ENCODE results near the gene DNAI1.

DNA sequence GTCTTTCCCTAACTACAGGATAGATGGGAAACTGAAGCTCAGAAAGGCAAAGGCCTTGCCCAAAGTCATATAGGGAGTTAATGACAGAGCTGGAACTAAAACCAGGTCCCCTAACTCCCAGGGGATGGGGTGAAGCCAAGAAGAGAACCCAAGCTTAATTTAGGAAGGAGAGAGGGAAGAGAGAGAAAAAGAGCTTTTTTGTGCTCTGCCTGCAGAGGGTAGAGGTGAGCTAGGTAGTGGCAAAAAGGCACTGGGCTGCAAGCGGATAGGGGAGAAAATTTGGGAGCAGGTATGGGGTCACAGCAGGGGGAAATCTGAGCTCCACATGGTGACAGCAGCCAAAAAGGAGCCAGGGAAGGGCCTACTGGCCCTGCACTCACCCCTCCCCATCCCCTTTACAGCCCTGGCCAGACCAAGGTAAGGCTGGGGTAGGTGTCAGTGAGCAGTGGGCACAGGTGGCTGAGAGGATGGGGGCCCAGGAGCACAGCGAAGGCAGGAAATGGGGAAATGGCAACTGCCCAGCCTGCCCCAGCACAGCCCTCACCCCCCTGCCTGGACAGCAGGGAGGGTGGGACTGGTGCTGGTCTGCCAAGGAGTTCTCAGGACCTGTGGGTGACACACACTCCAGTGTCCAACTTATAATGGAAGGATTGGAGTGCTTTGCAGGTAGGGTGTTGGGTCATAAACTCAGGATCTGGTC is 60.9 kb downstream of the DNAI1 start:
- TF ChIP-seq GATA3 (IDR thresholded peaks at IDR 0.05; ENCODE audit: low read depth, low read length) (no peak), GATA2 (IDR thresholded peaks at IDR 0.05; ENCODE audit: low read depth, low read length) (no peak)
